GM21529 (cell line): Measurements from ENCODE around the gene FBXW8.

Experiments used
- ATAC-seq: cut with Tn5 transposase; IDR thresholded peaks from one replicate; pipeline ENCODE4 v1.9.1; 2021; ENCODE audit not compliant: unreplicated experiment

Gene FBXW8

DNA sequence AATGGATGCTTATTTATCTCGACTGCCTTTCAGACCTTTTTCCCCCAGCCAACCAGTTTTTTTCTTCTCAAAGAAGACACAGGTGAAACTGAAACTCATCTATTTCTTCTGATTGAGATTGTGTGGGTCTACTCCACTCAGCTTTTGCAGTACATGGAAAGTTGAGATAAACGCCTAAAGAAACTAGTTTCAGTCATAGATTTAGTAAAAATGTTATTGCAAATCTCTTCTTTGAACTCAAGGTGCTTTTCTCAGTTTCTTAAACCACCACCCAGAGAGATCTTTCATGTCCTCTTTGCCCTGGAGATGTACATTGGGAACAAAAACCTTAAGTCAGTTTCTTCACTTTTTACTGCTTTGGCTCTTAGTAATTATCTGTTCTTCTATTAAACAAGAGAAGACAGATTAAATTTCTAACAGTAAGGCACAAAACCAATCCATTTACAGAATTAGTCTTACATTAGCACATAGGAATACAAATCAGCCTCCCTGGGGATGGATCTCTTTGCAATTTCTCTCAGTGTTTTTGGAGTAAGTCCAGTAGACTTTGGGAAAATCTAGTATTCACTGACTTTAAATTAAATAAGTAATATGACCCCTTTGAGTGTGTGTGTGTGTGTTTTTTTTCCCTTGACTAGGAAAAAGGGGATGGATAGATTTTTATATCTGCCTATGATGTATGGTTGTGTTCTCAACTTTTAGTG, 11.6 kb downstream of the FBXW8 start:
- peak; percentile 67 for ATAC-seq

DNA sequence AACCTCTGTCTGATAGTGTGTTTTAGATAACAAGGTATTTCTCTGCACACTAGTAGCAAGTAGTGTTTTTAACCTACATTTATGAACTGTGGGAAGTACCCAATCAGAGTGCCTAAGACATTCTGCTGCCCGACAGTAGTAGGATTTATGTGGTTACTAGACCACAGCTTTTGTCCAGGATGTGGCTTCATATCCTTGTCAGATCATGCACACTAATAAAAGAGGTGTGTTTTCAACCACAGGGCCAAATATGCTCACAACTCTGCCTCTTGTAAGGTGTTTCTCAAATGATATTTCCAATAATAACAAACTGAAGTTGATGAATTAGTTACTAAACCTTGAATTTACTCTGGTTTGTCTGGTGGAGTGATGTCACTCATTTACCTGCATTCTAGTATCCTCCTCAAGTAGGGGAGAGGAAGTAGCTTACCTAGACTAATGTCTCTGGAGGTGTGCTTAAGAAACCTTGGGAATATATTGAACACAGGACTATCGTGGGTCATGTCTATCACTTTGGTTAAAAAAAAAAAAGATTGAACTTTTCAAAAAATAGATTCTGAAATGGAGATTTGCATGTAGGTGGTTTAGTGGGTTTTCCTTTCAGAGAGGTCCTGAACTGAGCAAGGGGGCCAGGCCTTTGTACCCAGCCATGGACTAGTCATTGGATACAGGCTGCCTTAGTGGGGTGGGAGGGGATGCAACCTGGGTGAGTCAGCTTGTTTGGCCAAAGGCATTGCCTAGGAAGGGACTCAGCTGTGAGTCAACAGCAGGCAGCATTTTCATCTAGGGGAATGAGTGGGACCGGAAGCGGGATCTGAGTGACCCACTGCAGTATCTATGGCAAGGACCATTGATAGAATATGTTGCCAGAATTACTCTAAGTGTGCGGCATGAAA, 14.1 kb downstream of the FBXW8 start:
- ATAC-seq, result peak; percentile 73

DNA sequence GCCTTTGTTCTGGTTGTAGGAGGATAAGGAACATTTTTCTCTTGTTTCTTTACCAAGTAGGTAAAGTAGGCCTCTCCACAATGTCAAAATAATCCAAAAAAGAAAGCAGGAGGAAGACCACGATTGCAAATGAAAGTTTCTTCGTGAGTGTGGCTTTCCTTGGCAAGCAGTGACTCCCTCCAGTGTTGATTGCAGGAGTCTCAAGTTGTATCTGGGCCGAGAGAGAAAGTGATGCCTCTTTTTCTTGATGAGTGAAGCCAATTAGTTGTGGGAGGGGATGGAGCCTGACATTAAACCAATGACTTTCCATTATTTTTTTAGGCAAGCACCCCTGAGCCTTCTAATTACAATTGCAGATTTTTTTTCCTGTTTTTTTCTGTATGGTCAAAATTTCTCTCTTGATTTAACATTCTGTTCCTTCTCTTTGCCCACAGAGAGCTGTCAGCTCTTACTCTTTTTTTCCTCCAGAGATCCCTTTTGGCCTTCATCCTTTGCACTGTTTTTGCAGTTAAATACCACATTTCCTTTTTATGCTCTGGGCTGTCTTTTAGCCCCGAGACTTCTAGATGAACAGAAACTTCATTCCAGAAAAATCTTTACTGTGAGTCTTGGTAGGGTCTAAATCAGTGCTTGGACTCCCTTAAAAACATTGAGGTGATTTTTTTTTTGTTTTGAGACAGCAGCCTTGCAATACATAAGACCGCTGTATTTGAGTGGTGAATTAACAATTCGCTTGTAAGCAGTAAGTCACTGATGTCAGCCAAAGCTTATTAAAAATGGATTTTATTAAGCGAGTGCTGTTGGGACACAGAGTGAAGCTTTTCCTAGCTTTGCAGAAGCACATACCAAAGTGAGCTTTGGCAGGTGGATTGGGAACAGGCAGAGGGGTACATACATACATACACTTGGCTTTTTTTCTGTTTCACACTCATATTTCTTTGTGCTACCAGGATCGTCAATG, 15.8 kb downstream of the FBXW8 start:
- no peak for ATAC-seq

DNA sequence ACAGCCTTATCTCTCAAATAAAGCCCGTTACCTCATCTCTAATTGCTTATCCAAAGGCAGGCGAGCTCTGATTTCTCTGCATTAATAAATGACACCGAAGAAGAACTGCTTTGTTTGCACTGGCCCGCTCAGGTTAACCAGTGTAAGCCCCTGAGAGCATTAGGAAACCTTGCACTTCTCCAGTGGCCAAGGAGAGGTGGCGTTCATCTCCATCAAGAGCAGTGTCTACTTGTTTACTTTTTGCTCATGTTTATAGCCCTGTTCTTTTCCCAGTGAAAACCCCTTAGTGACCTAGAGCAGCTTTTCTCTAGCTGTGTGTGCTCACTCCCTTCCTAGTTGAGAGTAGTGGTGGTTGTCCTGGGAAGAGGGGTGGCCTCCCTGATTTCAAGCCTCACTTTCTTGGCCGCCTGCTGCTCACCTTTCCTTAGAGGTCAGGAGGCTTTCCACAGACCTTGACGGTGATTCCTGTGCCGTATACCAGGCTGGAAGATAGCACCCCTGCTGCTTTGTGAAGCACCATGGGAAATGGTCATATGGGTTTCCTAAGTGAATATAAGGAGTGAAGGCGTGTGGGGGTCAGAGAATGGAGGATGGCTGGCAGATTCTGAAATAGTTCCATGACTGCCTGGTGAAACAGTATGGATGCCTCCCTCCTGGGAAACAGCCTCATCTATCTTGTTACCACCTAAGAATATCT, 16.6 kb downstream of the FBXW8 start:
- ATAC-seq, result no peak

DNA sequence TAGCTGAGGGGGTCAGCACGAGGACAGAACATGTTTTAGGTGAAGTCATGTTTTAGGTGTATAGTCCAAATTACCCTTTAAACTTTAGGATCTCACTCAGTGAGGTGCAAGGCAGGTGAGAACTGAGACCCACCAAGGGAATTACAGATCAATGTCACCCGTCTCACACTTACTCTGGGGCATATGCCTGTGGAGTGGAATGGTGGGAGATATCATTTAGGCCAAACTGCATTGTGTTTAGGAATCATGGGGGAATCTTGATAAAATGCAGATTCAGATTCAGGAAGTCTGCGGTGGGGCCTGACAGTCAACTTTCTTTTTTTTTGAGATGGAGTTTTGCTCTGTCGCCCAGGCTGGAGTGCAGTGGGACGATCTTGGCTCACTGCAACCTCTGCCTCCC, 17.8 kb downstream of the FBXW8 start:
- no peak for ATAC-seq

DNA sequence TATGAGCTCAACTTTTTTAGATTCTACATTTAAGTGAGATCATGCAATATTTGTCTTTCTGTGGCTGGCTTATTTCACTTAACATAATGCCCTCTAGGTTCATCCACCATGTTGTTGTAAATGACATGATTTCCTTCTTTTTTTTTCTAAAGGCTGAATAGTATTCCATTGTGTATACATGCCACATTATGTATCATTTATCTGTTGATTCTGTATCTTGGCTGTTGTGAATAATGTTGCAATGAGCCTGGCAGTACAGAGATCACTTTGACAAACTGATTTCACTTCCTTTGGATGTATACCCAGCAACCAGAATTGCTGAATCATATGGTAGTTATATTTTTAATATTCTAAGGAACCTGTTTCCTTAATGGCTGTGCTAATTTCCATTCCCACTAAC, 19.1 kb downstream of the FBXW8 start:
- no peak for ATAC-seq

DNA sequence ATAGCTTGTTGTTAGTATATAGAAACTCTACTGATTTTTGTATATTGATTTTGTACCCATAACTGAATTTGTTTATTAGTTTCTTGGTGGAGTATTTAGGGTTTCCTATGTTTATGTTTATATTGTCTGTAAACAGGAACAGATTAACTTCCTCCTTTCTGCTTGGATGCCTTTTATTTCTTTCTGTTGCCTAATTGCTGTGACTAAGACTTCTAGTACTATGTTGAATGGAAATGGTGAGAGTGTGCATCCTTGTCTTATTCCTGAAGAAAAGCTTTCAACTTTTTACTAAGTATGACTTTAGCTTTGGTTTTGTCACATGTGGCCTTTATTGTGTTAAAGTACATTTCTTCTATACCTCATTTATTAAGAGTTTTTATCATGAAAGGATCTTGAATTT, 20.9 kb downstream of the FBXW8 start:
- ATAC-seq, result no peak

DNA sequence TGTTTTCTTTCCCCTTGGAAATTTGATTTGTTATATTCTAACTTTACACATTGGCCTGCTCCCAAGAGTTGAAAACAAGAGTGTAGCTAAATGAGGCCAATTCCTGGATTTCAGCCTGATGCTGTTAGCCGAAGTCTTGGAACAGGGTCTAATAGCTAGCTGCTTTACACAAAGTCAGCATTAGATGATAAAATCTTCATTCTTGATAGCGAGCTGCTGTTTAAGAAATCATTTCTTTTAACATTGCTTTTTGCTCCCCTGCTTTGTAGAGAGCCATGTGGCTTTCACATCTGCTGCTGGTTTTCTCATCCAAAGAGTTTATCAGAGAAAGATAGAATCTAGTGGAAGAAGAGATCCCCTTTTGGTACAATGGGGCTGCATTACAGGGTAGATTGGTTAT, 22.3 kb downstream of the FBXW8 start:
- no peak for ATAC-seq

DNA sequence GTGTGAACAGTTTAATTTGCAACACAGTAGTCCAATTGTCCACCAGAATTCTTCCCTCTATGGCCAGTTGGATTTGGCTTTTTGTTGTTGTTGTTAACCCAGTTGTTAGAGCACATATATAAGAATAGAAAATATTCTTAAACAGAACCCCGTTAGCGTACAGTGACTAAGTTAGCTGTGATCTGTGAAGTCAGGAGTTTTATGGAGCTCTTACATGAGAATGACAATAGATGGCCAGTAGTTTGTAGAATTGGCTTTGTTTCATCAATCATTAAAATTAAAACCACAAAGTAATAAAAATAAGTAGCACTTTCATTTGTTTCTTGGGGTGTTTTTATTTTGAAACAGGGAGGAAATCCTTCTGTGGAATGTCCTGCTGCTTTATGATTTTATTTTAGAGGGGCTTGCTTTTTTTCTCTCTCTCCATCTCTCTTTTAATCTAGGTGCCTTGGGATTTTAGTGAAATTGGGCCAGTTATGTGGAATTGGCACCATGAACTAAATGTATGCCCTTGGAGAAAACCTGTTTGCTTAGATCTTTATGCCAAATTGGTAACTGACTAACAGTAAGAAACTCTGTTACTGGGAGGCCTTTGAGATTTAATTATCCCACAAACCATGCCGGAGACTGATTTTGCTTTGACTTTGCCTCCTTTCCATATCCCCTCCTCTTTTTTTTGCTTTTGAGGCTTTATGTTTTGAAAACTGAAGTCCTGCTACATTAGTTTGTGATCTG, 22.9 kb downstream of the FBXW8 start:
- ATAC-seq, result no peak

DNA sequence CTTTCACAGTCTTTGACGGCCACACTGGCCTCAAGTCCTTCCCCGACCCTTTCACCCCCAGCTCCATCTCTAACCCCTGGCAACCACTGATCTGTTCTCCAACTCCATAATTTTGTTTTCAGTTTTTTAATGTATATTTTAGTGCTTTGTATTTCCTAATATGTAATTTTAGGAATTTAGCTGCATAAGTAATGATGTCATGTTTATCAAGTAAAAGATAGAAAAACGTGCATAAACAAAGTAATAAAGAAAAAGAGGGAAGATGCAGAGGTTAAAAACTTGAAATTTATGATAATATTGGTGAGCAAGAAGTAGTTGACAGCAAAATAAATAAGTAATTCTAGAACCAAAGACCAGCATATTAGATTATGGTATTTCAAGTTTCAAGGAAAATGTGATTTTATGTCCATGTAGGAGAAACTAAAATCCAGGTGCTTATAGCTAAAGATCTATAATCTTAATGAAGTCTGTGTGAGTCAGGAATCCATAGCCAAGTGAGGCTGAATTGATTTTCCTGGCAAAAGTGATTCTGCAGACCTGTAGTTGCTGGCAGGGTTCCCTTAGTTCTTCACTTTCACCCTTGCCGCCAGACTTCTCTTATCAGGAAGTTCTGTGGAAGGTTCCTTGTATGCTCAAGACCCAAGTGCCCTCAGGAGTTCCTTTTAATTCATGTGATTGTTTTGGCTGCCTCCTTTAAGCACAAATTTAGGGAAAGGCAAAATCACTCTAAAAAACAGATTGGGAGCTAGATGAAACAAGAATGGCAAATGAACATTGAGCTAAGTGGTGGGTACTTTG, 24.4 kb downstream of the FBXW8 start:
- no peak for ATAC-seq

DNA sequence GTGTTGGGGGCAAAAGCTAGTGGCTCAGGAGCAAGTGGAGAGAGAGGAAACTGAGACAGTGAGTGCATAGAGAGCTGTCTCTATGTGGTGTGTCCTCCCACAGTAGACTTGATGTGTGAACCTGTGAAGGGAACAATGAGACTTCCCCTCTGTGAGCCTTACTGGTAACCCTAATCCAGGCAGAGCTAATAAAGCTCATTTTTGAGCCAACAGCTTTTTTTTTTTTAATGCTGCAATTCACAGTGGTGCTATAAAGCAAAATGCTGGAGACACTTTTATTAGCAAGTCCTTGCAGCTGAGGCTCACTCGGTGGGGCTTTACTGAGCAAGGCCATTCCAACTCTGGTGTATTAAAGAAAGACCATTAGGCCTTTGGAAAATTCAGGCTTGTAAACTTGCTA, 26.9 kb downstream of the FBXW8 start:
- ATAC-seq, result no peak

DNA sequence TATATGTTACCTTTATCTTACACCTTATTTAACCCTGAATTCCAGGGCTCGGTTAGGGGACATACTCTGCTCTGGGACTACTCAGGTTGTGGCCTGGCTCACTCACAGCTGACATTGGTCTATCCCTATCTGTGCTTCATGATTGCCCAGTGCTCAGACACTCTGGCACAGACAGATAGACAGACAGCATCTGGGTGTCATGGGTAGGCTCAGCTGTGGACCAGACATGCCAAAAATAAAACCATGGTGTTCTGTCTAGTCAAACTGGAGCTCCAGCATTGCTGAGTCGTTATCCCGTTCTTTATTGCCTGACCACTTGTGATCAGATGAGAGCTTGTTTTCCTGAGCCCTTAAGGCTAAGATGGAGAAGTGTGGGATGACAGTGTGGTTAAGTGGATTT, 29.0 kb downstream of the FBXW8 start:
- ATAC-seq, result no peak

DNA sequence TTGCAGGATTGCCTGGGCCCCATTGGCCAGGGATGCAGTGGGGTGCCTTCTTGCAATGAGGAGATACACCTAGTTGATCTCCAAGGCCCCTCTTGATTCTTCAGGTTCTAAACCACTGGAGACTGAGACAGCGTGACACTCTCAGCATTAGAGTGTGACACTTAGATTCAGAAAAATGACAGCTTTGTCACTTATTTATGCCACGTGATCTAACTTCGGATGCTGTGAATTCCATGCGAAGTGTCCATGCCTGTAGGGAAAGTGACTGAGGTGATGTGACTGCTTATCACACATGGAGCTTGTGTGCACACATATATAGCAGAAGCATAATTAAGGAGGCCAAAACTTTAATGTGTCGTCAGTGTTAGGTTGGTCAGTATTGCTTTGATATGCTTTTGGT, 30.4 kb downstream of the FBXW8 start:
- ATAC-seq, result no peak

DNA sequence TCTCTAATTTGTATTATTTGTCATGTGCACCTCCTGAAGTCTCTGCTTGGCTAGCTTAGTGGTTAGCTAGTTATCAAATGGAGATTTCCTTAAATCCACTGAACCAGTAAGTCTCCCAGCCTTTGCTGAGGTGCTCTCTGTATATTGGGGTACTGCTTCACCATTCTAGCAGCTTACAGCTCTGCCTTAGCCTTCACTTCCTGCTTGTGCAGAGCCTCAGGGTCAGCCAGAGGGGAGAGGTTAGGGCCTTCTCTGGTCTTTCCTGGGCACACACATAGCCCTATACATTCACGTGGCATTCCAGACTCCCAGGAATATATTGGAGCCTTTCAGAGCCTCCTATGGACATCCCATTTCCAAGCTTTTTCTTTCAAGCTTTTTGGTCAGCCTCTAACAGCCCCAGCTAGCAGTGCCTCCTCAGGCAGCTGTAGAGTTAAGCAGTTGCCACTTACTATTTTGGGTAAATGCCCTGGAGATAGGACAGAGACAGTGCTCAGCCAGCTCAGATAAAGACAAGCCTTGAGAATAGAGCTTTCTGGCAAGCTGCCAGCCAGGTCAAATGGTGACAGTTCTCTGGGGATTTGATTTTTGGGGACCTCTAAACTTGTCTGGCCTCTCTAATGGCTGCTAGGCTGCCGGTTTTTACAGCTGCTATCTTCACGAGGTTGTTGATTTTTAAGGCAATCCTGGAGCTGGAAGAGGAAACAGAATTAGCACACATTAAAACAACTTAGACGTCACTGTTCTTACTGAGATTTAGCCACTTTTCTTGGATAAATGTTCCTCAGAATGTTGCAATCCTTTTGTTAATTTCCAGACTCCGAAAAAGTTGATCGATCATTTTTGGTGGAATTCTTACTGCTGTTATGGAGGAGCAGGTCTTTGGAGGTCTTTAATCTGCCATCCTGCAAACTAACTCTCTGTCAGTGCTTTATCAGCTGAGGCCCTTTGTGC, 32.9 kb downstream of the FBXW8 start:
- no peak for ATAC-seq

DNA sequence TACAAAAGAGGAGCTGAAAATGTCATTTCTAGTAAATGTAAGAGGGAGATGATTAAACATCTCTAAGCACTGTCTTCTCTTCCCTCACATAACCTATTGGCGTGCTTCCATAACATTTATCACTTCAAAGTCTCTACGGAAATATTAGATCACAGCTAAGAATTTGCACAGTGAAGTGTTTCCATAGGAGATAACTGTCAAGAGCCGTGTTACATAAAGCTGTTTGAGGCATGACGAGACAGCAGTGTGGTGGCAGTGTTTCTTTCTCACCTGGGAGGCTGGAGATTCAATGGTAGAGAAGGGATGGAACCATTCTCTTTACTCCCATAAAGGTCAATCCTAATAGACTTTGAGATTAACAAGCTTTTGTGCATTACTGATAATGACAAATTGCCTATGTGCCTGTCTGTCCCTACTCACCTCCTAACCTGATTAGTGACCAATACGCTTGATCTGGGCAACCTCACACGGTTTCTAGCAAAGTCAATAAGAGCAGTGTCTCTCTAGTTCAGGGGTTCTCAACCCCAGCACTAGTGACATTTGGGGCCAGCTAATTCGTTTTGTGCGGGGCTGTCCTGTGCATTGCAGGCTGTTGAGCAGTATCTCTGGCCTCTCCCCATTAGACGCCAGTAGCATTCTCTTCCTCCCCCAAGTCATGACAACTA, 35.3 kb downstream of the FBXW8 start:
- no peak for ATAC-seq

DNA sequence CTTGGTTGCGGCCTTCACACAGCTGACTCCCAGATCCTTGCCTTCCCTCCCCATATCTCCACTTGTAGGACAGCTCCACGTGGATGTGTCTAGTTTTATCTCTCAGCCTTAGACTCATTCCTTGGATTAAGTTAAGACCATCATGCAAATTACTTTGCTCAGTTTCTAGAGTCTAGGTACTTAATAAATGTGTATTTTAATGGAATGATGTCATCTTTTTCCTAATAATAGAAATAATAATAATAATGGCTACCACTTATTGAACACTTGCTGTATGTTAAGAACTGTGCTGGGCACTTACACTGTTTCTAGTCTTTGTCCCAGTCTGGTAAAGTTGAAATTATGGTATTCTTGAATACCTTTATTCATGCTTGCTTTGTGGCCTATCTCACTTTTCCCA, 37.5 kb downstream of the FBXW8 start:
- ATAC-seq, result no peak

DNA sequence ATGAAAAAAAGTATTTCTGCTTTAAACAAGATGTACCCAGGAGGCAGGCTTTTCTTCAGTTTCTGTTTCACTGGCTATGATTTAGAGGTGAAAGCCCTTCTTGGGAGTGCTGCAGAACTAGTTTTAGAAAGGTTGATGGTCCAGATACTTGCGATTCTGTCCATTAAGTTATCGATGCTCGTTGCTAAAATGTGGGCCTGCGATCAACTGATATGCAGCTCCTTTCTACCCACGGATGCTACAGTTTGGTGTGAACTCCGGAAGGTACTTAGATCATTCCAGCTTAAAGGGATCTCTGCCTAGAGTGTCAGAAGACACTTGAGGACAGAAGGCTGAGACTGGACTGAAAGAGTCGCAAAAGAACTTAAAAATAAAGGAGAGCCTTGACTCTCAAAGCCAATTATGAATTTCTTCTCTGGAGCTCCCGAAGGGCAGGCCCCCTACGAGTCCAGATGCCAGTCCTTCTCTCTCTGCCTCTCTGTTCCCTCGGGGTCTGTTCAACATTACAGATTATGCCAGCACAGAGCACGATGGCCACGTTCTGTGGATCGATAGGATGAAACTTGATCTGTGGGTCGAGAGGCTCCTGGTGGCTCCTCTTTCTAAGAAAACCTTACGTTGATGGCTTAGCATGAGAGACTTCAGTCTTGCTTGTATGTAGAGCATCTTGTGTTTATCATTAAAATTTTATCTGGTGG, 40.0 kb downstream of the FBXW8 start:
- ATAC-seq, result no peak
